Stimulated activated CD4-positive, alpha-beta T cell treated with anti-CD3 and anti-CD28 coated beads, Interleukin-15, amount 100 ng/mL, for 48 hours (primary cell): Measurements from ENCODE around the gene RANBP17.
"Not testable (repeated sequence)": the region's sequence is repeated elsewhere in the genome, so short reads cannot be mapped to it uniquely, and the experiment has no call there.

ENCODE experiments used
- DNase-seq, 2 donors: peaks; one replicate each; pipeline ENCODE4 v3.0.0-alpha.2; 2020; ENCODE audit warnings: low read depth in 2 of 2

The RANBP17 gene

DNA sequence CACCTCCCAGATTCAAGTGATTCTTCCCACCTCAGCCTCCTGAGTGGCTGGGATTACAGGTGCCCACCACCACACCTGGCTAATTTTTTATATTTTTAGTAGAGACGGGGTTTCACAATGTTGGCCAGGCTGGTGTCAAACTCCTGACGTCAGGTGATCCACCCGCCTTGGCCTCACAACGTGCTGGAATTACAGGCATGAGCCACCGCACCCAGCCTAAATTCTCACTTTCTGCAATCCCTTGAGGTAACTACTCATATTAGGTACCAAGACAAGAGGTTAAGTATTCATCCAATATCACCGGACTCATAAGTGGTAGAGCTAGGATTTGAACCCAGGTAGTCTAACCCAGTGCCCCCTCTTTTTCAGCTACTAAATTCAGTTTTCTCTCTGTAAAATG lies 436.1 kb downstream of the RANBP17 start:
- DNase-seq: not testable (repeated sequence)

DNA sequence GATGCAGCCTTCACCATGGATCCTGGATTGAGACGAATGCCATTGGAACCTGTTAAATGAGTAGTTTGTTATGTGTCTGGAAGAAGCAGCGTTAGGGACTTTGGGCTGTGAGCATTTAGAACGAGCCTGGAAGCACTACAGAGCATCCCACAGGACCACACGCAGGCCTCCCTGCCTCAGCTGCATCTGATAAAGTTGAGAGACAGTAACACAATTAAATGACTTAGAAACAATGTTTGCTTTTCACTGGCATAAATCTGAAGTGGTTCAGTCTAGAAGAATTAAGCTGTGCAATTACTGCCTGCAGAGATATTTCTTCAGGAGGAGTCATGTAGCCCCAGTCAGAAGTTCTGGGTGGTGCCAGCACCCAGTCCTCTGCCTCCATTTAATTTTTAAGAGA lies 437.4 kb downstream of the RANBP17 start:
- no peak for DNase-seq

DNA sequence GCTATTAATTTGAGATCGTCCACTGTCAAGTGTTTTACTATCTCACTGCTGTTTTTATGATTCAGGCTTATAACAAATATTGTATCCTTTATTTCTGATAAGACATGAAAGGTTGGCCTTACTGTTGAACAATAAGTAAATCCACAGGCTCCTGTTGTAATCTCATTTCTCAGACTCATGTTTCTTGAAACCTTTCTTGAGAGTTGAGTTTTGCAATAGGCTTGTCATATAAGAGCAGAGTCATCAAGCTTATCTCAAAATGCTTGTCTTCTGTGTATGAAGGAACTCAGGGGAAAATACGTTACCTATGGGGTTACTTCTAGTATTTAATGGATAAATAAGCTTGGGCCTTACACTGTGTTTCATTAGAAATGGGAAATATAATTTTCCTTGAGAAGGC lies 438.0 kb downstream of the RANBP17 start:
- no peak for DNase-seq

DNA sequence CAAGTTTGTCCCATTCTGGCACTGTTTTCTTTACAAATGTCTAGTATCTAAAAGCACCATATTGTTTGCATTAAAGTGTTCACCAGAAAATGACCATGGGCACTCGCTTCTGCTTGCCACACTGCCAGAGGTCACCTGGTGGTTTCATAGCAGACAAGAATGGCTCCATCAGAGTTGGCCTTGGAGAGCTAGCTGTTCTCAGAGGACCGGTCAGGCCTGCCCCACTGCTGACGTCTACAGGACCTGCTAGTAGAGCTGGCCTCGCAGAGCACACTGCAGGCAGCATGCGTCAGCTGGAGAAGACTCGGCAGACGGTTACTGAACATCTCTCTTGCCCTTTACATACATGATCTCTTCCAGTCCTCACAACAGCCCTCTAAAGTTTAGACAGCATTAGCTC lies 438.5 kb downstream of the RANBP17 start:
- no peak for DNase-seq

DNA sequence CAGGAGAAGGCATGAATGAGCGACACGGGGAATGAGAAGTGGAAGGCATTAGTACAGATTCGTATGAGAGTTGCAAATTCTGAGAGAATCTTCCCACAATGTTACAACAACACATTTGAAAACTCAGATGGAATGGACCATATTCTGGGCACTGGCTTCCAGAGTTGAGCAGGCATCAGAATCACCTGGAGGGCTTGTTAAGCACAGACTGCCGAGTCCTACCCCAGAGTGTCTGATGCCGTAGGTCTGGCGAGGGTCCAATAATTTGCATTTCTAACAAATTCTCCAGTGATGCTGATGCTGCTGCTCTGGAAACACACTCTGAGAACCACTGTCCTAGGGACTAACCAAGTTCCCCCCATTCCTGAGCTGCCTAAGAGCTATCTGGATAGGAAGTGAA lies 444.3 kb downstream of the RANBP17 start:
- DNase-seq: no peak

DNA sequence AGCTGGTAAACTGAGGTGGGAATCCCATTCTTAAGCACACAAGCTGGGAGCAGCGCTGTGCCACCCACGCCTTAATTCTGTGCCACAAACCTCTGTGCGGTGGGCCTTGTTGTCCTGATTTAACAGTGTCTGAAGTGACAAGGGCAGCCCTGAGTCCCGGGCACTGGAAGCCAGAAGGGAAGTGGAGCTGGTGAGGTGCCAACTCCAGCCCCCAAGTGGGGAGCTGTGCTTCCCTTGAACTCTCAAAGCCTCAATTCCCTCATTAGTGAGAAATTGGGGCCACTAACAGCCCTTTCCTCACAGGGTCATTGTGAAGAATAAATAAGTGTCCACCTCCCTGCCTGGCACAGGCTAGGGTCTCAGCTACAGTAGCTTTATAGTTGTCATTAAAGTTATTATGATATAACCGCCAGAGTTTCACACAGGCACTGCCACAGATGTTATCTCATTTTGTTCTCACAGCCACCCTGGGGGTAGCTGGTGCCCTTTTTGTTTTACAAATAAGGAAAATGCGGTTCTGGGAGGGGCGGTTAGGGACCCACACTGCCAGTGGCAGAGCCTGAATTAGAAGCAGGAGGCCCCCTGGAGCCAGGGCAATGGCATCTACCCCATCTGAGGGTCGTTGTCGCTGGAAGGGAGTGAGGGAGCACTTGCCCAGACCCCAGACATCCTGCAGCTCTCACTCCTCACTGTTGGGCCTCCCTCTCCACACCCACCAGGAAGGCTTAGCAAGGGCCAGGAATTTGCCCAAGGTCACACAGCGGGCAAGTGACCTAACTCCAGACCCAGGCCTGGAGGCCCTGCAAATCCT lies 445.2 kb downstream of the RANBP17 start:
- no peak for DNase-seq

DNA sequence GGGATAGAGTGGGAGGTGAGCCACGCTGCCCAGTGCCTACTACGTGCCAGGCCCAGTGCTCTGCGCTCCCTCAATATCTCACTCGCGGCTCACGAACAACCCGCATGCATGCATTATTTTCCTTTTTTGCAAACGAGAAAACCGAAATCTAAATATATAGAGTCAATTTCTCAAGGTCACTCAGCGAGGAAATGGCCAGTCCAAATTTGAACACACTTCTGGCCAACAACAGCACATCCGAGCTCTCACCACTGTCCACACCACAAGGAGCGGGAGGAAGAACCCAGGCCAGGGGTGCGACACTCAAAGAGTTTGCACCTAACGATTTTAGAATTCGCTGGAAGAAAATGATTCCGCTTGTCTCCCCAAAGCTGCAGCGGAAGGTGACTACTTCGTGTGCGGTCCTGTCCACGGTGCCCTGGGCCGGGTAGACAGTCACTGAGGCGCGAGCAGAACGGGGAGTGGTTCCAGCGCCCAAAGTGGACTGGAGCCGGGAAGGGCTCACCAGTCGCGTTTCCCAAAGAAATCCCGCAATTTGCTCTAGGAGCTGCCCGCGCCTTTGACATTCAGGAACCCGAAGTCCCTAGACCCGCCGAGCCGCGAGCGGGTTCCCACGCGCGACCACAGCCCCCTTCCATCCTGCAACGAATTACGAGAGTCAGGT lies 446.1 kb downstream of the RANBP17 start:
- DNase-seq: no peak

DNA sequence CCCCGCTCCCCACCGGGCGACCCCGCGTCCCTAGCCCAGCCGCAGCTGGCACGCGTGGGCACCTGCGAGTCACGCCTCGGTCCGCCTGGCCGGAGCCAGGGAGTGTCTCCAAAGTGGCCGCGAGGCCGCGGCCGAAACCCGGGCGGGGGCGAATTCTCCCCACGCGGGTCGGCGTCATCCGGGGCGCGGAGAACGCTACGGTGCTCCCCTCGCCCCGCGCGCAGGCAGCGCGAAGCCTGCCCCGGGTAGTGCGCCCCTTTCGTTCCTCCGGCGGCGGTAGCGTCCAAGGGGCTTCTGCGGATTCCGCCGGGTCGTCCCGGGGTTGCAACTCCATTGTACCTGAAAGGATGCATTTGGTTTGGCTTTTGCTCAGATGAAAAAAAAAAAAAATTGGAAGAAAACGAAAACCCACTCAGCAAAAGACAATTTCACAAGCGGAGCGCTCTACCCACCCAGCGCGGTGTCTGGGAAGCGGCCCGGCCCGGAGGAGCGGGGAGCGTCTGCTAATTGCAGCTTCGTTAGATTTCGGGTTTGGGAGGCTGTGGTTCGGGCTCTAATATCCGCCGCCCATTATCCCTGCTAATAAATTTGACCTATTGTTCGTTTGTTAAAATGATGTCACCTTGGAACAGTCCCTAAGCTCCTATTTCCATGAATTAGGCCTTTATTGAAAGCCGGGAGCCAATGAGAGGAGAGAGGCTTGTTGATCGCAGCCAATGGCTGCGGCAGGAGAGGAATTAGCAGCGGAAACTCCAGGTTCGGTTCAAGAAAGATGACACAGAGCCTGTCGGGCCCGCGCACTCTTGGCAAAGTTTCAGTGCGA lies 446.8 kb downstream of the RANBP17 start, which contains the start of gene TLX3:
TSS of gene TLX3 (plus strand) at position 796 of the 823 bp plus-strand sequence. CDS start 118 bp downstream, outside the sequence.
- DNase-seq: no peak

DNA sequence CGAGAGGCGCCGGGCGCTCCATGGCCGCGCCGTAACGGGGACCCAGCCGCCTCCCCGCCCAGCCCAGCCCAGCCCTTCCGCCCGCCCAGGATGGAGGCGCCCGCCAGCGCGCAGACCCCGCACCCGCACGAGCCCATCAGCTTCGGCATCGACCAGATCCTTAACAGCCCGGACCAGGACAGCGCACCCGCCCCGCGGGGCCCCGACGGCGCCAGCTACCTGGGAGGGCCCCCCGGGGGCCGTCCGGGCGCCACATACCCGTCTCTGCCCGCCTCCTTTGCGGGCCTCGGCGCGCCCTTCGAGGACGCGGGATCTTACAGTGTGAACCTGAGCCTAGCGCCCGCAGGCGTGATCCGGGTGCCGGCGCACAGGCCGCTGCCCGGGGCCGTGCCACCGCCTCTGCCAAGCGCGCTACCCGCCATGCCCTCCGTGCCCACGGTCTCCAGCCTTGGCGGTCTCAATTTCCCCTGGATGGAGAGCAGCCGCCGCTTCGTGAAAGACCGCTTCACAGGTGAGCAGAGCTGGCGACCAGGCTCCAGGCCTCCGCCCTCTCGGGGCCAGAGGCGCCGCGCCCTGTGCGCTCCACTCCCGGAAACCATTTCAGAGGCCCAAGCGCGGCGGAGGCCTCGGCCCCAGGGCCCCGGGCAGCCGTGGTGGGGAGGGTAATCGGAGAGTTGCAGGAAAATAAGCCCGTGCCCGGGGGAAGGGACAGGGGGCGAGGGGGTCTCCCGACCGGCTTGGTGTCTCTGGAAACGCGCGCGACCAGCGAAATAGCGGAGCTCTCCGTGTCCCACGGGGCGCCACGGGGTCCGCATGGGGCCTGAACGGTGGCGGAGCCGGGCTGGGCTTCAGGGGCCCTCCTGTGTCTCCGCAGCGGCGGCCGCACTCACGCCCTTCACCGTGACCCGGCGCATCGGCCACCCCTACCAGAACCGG lies 447.7 kb downstream of the RANBP17 start:
- DNase-seq: no peak

DNA sequence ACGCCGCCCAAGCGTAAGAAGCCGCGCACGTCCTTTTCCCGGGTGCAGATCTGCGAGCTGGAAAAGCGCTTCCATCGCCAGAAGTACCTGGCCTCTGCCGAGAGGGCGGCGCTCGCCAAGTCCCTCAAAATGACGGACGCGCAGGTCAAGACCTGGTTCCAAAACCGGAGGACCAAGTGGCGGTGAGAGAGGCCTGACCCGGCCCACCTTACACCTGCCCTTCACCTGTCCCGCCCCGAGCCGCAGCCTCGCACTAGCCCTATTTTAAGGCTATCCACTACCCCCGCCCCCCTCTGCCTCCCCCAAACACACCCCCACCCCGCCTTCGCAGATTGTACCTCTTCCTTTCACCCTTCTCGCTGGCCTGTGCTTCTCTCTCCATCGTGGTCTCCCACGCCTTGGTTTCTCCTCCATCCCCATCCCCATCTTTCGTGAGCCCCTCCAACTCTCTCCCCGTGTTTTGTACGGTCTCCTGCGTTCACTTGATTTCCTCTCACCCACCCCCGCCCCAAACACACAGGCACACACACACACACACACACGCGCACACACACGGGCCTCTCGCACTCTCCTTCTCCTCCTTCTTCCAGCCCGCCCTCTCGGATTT lies 448.5 kb downstream of the RANBP17 start:
- DNase-seq: peak in 1 of 2 donors; percentile 22

DNA sequence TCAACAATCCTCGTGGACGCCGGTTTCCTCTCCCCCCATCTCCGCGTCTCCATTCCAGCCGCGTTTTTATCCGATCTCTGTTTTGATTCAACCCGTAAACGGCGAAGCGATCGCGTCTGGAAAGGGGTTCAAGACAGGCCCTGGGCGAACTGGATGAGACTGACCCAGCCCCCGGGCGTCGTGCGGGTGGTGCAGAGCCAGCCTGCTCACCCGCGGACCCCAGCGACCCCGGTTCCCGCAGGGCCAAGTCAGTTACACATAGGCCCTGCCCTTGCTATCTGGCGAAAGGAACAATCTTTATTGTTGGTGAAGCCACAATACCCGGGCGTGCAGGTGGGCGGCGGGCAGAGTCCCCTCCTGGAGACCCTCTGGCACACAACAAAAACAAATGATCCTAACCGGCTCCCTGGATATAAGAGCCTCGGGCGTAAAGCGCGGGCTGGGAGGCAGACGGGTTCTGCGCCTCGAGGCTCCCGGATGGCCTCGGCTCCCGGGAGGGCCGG lies 449.1 kb downstream of the RANBP17 start:
- no peak for DNase-seq

DNA sequence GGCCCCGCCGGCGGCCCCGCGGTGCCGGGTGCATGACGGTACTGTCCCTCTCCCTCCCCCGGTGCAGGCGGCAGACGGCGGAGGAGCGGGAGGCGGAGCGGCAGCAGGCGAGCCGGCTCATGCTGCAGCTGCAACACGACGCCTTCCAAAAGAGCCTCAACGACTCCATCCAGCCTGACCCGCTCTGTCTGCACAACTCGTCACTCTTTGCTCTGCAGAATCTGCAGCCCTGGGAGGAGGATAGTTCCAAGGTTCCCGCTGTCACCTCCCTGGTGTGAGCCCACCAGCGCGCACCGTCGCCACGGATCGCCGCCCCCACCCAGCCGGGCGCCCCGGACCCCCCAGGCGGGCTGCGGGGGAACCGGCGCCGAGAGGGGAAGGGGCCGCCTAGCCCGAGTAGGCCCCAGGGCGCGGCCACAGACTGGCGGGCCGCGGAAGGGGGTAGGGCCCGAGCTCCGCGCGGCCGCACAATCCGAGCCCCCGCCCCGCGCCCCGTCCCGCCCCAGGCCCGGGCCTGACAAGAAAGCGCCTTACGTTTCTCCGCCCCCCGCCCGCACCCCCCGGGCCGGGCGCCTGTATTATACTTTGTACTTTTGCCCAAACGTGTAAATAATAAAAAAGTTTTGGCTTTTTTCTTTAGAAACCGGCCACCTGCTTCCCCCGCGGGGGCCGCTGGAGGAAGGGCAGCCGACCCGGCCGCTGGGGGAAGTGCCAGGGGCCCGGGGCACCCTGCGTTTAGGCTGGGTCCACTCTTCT lies 449.7 kb downstream of the RANBP17 start:
- no peak for DNase-seq

DNA sequence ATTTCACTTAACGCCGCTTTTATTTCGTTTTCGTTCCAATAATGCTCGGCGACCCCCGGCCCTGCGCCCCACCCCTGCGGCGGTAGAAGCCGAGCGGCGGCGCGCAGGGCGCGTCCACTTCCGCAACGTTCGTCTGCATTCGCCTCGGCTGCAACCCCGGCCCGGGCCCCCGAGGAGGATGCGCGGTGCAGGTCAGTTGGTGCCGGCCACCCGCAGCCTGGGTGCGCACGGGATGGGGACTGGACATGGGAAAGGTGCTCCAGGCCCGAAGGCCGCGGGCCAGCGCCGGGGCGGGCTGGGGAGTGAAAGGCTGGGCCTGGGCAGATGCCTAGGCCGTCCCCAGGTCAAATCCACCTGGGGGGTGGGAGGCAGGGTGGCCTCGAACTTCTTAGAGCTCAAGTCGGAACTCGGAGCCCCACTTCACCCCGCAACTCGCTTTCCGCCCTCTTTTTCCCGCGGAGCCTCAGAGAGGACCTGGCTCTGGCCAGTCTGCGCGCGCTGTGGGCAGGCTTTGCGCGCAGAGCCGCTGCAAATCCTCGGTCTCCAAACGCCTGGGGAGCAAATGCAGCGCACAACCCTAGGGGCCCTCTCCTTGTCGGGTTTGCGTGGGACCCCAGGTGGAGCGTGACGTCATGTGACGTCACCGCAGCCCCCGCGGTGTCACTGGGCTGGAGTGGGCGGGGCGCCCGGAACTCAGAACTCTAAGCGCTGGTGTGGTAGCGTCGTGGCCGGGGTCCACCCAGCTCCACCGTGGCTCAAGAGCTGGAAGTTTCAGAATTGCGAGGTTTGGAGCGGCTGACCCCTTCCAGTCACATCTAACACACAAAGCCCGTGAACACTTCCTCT lies 450.5 kb downstream of the RANBP17 start:
- DNase-seq: no peak

DNA sequence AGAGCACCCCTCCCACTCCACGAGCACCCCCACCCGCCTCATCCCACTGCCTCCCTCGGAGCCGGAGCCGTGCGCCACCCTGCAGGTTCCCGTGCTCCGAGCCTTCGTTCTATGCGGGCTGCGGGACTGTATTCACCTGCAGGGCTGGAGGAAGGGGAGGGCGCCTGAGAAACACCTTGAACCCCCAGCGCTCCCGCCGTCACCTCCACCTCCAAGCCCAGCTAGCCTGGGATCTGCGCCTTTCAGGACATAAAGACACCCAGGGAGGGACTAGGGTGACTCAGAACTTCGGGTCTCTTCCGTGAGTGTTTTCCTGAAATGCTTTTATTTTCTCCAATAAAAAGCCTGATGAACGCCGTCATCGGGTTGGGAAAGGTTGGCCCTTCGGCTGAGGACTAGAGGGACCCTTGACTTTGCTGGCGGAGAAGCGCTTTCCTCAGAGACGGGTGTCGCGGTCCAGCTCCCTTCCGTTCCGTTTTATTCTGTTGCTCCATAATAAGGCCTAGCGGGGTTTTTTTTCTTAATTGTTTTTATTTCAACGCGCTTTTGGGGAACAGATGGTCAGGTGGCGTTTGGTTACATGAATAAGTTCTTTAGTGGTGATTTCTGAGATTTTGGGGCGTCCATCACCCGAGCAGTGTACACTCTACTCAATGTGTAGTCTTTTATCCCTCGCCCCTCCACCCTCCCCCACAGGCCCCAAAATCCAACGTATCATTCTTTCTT lies 451.8 kb downstream of the RANBP17 start:
- no peak for DNase-seq

DNA sequence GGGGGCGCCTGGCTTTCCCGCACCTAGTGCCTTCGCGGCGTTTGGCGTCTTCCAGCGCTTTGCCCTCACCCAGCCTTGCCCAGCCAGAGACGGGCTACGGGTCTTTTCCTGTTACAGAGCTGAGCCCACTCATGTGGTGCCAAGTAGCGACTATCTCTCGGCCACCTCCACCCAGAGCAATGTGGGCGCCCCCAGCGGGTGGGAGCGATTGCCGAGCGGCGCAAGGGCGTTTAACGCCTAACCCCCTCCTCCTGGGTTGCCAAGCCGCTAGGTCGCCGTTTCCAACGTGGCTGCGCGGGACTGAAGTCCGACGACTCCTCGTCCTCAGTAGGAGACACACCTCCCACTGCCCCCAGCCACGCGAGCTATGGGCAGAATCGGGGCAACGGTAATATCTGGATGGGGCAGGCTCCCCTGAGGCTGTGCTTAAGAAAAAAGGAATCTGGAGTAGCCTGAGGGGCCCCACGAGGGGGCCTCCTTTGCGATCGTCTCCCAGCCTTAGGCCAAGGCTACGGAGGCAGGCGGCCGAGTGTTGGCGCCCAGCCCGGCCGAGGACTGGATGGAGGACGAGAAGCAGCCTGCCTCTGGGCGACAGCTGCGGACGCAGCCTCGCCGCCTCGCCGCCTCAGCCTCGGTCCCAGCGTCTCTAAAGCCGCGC lies 453.0 kb downstream of the RANBP17 start:
- no peak for DNase-seq

DNA sequence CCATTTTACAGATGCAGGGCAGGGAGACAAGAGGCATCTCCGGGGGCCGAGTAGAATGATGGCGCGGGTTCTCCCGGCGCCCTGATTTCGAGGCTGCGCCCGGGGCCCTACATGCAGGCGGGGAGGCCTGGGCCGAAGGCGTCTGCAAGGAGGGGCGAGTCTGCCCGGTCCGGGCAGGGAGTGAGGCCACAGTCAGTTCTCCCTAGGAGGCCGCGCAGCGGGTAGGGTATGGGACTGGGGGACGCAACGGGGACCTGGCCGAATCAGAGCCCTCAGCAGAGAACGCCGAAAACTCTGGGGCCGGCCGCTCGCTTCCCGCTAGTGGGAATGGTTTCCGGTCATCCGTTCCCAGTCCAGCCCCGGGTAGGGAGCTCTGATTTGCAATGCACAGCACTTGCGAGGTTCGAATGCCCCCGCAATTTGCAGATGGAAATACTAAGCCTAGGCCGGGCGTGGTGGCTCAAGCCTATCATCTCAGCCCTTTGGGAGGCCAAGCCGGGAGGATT lies 453.6 kb downstream of the RANBP17 start:
- DNase-seq: no peak

DNA sequence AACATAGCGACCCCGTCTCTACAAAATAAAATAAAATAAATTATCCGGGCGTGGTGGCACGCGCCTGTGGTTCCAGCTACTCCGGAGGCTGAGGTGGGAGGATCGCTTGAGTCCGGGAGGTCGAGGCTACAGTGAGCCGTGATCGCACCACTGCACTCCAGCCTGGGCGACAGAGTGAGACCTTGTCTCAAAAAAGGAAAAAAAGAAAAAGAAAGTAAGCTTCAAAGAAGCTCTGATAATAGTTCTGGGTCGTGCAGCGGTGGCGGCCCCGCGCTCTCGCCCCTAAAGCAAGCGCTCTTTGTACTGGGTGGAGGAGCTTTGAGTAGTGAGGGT lies 454.1 kb downstream of the RANBP17 start:
- DNase-seq: no peak
